ENCODE data around the gene CDHR3.

The CDHR3 gene

DNA sequence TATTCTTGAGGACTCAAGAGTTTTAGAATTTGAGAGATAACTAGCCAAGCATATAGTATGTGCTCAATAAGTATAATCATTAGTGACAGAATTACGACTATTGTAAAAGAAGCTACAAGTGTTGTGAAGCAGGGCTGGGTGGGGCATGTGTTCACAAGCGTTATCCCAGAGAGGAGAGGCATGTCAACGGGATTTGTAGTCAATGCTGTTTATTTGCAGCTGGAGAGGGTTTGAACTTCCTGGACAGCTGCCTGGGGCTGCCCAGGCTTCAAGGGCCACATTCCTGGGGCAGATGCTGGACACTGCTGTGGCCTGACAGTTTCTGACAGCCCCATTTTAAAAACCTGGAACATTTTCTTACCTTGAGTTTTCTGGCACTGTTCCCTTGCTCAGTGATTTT lies 36.9 kb upstream of the CDHR3 start:
- H3K9me3 ChIP-seq (ENCODE audit: control insufficient read depth, insufficient read depth, low read depth, low read length): no peaks in the 10 kb centered on the region
- no peaks in the 10 kb centered on the region for H3K36me3 ChIP-seq (ENCODE audit: control insufficient read depth in 2 of 2, insufficient read depth in 1 of 2, low read length in 2 of 2)
- H3K4me3 ChIP-seq (ENCODE audit: low read depth, low read length): no peak overlapping the region
- TF ChIP-seq, protein P1, sequence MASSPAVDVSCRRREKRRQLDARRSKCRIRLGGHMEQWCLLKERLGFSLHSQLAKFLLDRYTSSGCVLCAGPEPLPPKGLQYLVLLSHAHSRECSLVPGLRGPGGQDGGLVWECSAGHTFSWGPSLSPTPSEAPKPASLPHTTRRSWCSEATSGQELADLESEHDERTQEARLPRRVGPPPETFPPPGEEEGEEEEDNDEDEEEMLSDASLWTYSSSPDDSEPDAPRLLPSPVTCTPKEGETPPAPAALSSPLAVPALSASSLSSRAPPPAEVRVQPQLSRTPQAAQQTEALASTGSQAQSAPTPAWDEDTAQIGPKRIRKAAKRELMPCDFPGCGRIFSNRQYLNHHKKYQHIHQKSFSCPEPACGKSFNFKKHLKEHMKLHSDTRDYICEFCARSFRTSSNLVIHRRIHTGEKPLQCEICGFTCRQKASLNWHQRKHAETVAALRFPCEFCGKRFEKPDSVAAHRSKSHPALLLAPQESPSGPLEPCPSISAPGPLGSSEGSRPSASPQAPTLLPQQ (tag by site-specific recombination; IDR thresholded peaks at IDR 0.05): no peak
- TF ChIP-seq ELK4 (IDR thresholded peaks at IDR 0.05; ENCODE audit: borderline replicate concordance, low read depth, low read length) (no peak), KLF8 (tag by site-specific recombination; IDR thresholded peaks at IDR 0.05) (no peak), ZNF19 (tag by site-specific recombination; IDR thresholded peaks at IDR 0.05; ENCODE audit: low read depth) (no peak), FEZF1 (tag by site-specific recombination; IDR thresholded peaks at IDR 0.05) (no peak), ZNF433 (tag by site-specific recombination; IDR thresholded peaks at IDR 0.05; ENCODE audit: low read depth) (no peak), BCL11B (tag by site-specific recombination; IDR thresholded peaks at IDR 0.05; ENCODE audit: low read depth) (no peak), WT1 (tag by site-specific recombination; IDR thresholded peaks at IDR 0.05) (no peak), SALL2 (tag by site-specific recombination; IDR thresholded peaks at IDR 0.05; ENCODE audit: borderline replicate concordance) (no peak), ZNF785 (tag by site-specific recombination; IDR thresholded peaks at IDR 0.05) (no peak), ZNF202 (tag by site-specific recombination; IDR thresholded peaks at IDR 0.05; ENCODE audit: borderline replicate concordance) (no peak), GFI1B (tag by site-specific recombination; IDR thresholded peaks at IDR 0.05) (no peak), TCF7L2 (IDR thresholded peaks at IDR 0.05; ENCODE audit: borderline replicate concordance, low read depth, low read length) (no peak), ZNF221 (tag by site-specific recombination; IDR thresholded peaks at IDR 0.05; ENCODE audit: borderline replicate concordance) (no peak)
- TF ChIP-seq, protein P2, sequence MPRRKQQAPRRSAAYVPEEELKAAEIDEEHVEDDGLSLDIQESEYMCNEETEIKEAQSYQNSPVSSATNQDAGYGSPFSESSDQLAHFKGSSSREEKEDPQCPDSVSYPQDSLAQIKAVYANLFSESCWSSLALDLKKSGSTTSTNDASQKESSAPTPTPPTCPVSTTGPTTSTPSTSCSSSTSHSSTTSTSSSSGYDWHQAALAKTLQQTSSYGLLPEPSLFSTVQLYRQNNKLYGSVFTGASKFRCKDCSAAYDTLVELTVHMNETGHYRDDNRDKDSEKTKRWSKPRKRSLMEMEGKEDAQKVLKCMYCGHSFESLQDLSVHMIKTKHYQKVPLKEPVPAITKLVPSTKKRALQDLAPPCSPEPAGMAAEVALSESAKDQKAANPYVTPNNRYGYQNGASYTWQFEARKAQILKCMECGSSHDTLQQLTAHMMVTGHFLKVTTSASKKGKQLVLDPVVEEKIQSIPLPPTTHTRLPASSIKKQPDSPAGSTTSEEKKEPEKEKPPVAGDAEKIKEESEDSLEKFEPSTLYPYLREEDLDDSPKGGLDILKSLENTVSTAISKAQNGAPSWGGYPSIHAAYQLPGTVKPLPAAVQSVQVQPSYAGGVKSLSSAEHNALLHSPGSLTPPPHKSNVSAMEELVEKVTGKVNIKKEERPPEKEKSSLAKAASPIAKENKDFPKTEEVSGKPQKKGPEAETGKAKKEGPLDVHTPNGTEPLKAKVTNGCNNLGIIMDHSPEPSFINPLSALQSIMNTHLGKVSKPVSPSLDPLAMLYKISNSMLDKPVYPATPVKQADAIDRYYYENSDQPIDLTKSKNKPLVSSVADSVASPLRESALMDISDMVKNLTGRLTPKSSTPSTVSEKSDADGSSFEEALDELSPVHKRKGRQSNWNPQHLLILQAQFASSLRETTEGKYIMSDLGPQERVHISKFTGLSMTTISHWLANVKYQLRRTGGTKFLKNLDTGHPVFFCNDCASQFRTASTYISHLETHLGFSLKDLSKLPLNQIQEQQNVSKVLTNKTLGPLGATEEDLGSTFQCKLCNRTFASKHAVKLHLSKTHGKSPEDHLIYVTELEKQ (tag by site-specific recombination; IDR thresholded peaks at IDR 0.05; ENCODE audit: borderline replicate concordance): no peak
- POLR2A ChIA-PET: no interaction called here
- CTCF ChIA-PET: interaction anchor here (0.6 to 1.5 kb wide), 2 partner anchors 121 to 166 kb away, joined by 3 to 4 read pairs; no protein-coding TSS in a partner anchor
- H3K27ac ChIP-seq (ENCODE audit: extremely low read depth, low read depth, low read length): no peak overlapping the region
- no peaks in the 10 kb centered on the region for H3K4me1 ChIP-seq (ENCODE audit: control insufficient read depth, insufficient read depth, low read length)

DNA sequence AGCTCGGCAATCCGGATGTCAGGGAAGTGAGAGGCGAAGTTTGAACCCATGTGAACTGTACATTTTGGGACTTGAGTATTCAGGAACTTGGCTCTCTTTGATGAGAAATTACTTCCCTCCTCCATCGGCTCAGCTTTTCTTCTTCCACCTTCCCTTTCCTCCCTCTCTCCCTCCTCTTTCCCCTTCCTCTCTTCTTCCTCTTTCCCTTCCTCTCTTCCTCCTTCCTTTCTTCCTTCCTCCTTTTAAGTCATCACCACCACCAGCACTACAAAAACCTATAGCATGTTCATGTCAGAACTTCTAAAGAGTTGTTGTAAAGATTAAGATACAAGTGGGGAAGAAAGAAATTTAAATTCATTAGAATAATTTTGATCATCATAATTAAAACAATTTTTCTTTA lies 31.9 kb upstream of the CDHR3 start:
- POLR2A ChIA-PET: no interaction called here
- Histone ChIP-seq H3K36me3 (ENCODE audit: control insufficient read depth in 2 of 2, insufficient read depth in 1 of 2, low read length in 2 of 2) (no peaks in the 10 kb centered on the region), H3K27ac (ENCODE audit: extremely low read depth, low read depth, low read length) (no peak overlapping the region), H3K4me1 (ENCODE audit: control insufficient read depth, insufficient read depth, low read length) (no peaks in the 10 kb centered on the region), H3K9me3 (ENCODE audit: control insufficient read depth, insufficient read depth, low read depth, low read length) (no peaks in the 10 kb centered on the region), H3K4me3 (ENCODE audit: low read depth, low read length) (no peak overlapping the region)
- TF ChIP-seq ZNF791 (tag by site-specific recombination; IDR thresholded peaks at IDR 0.05): no peak
- no peak for TF ChIP-seq ZNF335 (tag by site-specific recombination; conservative IDR thresholded peaks at IDR 0.05)
- peak; percentile 35; the same call in 1 of the 2 replicates for TF ChIP-seq PRDM1 (tag by site-specific recombination; IDR thresholded peaks at IDR 0.05)
- peak; percentile 68 for TF ChIP-seq ZNF366 (tag by site-specific recombination; conservative IDR thresholded peaks at IDR 0.05)
- CTCF ChIA-PET: interaction anchor here (0.7 kb wide), 1 partner anchor 732 kb away, joined by 3 read pairs; no protein-coding TSS in a partner anchor

Data from HEK293 (cell line).